CD4-positive, alpha-beta T cell treated with Interleukin-2 at 100 ng/mL for 4 hours (primary cell): ENCODE data around the gene MLST8.

Experiments used
- DNase-seq: peaks from one replicate; pipeline ENCODE4 v3.0.0-alpha.2; 2020; ENCODE audit warnings: low spot score

Gene MLST8

GRCh38 chr16:2173366-2173765 is 31.9 kb upstream of the MLST8 start:
- DNase-seq = no peak

GRCh38 chr16:2173916-2174315 is 31.3 kb upstream of the MLST8 start:
- DNase-seq = no peak

DNA sequence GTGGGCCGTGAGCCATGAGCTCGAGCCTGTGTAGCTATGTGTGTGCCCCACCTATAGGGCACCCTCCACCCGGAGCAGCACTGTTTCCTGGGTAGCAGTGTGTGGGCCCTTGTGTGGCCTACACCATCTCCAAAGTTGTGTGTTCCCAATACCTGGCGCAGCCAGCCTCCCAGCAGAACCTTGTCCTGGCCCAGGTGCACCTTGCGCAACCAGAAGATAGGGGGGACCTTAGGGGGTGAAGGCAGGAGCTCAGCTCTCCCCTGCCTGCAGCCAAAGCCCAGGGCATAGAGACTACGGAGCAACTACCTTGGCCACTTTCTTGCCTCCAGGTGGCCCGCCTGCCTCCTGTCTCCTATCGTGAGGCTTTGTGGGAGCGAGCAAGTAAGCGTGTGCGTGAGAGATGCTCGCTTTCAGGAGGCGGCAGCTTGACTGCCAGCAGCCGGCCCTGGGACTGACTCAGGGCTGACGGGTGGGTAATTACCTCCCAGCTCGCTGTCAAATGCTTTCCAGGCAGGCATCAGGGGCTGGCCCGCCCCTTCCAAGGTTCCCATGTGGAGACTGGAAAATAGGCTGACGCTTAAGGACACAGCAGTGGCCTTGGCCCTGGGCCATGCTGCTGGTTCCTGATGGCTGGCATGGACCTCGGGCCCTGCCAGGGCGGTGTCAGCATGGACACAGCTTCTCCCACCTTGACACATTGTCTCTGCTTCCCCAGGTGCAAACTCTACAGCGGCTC is 30.7 kb upstream of the MLST8 start:
- no peak for DNase-seq

DNA sequence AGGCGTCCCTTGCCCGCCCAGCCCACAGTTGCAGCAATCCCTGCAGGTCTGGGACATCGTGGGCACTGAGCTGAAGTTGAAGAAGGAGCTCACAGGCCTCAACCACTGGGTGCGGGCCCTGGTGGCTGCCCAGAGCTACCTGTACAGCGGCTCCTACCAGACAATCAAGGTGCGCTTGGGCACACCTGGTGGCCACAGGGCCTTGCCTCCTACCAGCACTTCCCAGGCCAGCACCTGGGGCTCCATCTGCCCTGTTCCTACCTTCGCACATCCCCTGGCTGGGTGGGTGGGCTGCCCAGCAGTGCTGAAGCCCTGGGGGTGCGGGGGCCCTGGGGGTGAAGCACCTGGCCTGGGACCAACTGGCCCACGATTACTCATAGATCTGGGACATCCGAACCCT is 29.8 kb upstream of the MLST8 start:
- no peak for DNase-seq

- DNase-seq = no peak
These were observed 29.2 kb upstream of the MLST8 start for GRCh38 chr16:2176047-2176446.

- no peak for DNase-seq
These were observed 28.2 kb upstream of the MLST8 start for GRCh38 chr16:2177101-2177500.

DNA sequence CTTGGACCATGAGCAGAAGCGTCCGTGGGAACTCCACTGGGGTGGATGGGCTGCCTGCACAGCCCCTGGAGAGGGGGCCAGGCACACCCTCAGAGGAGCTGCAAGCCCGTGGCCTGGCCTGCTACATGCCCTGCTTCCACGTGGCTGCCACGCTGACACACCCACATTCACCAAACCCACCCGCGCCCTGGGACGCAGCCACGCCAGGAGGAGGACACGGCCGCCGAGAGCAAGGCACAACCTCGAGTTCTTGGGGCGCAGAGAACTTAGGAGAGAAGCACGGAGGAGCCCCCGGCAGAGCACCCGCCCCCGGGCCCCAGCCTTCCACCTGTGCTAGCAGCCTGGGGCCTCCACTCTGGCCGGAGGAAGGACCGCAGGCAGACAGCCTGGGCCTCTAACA is 27.7 kb upstream of the MLST8 start:
- DNase-seq = no peak

DNA sequence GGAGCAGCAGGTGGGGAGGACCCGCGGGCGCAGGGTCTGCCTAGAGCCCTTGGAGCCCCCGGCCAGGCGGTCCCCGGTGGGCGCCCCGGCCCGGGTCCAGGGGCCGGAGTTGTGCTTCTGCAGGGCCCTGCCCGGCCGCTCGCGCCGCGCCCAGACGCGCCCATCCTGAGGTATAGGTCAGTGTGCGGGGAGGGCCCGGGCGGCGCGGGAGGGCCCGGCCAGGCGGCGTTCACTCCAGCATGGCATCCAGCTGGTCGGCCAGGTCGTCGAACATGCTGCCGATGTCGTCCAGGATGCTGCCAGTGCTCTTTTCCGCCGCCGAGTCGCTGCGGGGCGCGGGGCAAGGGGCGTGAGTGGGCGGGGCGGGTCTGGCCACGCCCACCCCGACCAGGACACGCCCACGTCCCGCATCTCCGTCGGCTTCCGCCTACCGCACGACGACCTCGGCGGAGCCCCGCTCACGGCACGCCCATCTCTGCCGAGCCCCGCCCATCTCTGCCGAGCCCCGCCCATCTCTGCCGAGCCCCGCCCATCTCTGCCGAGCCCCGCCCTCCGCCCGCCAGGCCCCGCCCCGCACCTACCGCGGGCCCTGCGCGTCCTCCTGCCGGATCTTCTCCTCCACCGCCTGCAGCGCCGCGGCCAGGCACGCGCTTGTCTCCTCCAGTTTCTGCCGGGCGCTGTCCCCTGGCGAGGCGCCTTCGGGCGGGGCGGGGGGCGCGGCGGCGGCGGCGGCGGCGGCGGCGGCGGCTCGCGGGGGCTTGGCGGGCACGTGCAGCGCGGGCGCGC is 26.7 kb upstream of the MLST8 start:
- no peak for DNase-seq

DNA sequence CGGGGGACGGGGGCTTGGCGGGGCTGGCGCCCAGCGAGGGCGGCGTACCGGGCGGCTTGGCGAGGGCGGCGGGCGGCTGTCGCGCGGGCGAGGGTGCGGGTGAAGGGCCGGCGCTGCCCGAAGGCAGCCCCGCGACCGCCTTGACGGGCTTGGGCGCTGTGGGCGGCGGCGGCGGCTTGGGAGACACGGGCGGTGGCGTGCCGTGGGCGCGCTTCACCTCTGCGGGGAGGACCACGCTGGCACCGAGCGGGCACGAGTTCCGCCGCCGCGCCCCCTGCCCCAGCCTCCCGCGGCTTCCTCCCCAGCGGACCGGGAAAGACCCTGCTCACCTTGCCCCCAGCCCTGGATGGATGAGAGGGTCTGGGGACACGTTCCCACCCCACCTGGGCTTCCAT is 26.1 kb upstream of the MLST8 start:
- DNase-seq = no peak

GRCh38 chr16:2179576-2179975 is 25.7 kb upstream of the MLST8 start:
- no peak for DNase-seq

- no peak for DNase-seq
These were observed 24.8 kb upstream of the MLST8 start for GRCh38 chr16:2180461-2180860.

DNA sequence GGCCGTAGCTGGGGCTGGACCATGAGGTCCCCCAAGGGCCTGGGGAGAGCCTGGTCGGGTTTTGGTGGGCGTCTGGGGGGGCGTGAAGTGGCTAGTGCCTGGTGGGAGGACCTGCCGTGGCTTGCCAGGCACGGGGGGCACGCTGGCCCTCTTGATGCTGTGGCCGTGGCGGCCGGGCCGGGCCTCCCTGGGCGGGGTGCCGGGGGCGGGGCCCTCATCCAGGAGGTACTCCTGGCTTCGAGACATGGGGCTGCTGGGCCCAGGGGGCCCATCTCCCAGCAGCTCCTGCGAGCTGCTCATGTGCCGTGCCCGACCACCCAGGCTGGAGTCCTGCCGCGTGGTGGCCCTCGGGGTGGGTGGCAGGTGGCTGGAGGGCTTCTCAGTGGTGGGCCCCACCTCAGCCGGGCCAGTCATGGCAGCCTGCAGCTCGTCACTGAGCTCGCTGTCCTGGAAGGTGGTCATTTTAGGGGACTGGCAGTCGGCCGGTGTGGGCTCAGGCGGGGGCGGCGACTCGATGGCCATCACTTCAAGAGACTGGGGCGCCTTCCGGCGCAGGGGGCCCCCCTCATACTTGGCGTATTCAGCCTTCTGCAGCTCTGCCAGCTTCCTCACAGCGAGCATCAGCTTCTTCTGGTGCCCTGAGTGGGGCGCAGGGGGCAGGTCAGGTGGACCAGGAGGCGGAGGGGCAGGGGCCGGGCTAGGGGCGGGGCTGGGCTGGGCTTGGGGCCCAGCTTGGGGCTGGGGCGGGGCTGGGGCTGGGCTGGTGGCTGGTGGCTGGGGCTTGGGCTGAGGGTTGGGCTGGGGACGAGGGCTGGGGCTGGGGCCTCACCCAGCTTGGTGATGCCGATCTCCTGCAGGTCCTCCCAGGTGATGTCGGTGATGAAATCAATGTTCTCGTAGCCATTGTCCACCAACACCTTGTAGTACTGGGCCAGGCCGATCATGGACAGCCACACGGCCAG is 24.0 kb upstream of the MLST8 start:
- DNase-seq = no peak

- no peak for DNase-seq
These were observed 23.3 kb upstream of the MLST8 start for GRCh38 chr16:2181952-2182351.

DNA sequence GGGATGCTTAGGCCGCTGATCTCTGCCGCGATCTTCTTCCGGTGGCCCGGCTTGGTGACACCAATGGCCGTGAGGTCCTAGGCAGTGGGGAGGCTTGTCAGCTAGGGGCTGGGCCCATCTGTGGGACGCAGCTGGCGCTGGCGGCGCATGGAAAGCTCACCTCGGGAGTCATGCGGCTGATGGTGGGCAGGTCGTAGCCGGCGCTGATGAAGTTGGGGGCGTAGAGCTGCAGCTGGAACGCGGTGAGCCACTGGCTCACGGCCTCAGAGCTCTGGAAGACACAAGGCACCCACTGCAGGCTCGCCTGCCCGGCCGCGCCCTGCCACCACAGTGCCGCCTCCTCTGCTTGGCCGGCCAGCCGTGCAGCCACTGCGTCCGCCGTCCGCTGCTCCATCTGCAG is 21.6 kb upstream of the MLST8 start:
- DNase-seq = no peak

DNA sequence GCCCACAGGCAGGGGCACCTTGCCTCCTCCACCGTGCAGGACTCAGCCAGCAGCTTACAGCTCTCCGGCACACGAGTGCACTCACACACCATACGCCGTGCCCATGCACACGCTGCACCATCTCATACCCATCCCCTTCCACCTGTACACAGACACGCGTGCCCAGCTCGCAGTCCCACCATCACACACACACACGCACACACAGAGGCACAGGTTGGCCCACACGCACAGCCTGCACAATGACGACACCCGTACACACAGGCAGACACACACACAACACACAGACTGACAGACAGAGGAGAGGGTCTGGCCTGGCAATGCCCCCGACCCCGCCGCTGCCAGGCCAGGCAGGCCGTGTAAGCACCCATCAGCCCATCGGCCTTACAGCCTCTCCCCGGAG is 20.9 kb upstream of the MLST8 start:
- DNase-seq = no peak

DNA sequence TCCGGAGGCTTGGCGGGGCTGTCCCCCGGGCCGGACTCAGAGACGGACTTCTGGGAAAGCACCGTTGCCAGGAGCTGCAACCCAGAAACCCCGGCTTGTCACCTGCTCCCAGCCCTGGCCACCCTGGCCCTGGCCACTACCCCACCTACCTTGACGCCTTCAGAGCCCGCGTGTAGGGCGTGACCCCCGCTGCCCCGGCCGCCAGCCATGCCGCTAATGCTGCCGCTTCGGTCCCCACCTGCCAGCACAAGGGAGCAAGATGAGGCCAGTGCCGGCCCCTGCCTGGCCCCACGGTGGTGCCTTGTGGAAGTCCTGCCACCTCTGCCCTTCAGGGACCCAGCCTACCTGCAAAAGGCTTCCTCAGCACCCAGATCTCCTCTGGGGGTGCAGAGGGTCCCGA is 20.3 kb upstream of the MLST8 start:
- DNase-seq = no peak

DNA sequence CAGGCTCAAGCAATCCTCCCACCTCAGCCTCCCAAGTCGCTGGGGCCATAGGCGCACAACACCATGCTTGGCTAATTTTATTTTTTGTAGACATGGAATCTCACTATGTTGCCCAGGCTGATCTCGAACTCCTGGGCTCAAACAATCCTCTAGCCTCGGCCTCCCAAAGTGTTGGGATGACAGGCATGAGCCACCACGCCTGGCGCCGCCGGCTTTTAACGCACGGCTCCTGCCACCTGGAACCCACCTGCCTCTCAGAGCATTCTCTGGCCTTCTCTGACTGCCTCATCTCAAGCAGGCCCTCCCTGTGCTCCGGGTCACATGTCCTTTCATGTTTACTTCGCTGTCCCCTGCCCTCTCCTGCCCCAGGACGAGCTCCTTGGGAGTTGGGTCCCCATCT is 19.2 kb upstream of the MLST8 start:
- DNase-seq = no peak

DNA sequence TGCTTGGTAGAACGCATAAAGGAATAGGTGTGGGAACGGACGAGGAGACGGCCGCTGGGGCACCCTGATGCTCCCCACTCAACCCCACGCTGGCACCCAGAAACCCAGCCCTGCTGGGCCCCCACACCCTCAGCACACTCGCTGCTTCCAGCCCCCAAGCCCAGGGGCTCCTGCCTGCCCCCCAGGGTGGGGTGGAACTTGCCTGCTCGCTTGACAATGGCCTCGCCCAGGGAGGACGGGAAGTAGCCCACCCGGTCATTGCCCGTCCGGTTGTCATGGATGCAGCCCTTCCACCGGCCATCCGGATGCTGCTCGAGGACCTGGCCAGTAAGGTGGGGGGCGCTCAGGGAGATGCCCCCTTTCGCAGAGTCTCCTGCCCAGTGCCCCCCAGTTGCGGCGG is 18.7 kb upstream of the MLST8 start:
- no peak for DNase-seq

DNA sequence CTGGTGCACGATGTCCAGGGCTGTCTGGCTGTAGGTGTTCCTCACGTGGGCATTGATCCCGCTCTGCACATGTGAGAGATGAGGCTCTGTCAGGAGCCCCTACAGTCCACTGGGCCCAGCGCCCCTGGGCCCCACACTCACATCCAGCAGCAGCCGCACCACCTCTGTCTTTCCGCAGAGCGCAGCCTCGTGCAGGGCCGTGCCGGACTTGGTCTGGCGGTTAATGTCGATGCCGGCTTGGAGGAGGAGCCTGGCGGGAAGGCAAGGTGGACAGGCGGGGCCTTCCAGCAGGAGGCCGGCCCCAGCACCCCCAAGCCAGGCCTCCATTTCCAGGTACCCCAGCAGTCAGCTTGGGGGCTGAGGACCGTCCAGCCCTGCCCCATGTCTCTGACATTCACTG is 18.0 kb upstream of the MLST8 start:
- no peak for DNase-seq

DNA sequence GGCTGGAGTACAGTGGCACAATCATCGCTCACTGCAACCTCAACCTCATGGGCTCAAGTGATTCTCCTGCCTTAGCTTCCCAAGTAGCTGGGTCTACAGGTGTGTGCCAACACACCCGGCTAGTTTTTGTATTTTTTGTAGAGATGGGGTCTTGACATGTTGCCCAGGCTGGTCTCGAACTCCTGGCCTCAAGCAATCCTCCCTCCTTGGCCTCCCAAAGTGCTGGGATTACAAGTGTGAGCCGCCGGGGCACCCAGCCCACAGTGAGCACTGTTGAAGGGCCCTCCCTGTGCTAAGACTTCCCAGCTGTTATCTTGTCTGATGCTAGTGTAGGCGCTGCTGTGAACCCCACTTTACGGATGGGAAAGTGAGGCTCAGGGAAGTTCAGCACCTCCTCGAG is 16.9 kb upstream of the MLST8 start:
- no peak for DNase-seq

- no peak for DNase-seq
These were observed 15.9 kb upstream of the MLST8 start for GRCh38 chr16:2189252-2189893.

GRCh38 chr16:2190002-2190658 is 15.1 kb upstream of the MLST8 start:
- no peak for DNase-seq
